ENCODE results near the gene SDK1.

- TF ChIP-seq CTCF (IDR thresholded peaks at IDR 0.05) (no peak), POLR2A (IDR thresholded peaks at IDR 0.05) (no peak)
Observed at GRCh38 chr7:4249241-4249640, 948.2 kb downstream of the SDK1 start.
